GM10266 (cell line): Measurements from ENCODE around the gene SNRNP40.

Source experiments
- DNase-seq: peaks from one replicate; pipeline ENCODE4 v3.0.0; 2012; ENCODE audit errors: extremely low spot score
- CTCF ChIP-seq: IDR thresholded peaks from 2 replicates; pipeline ENCODE4 v1.5.1; 2012; ENCODE audit warnings: mild to moderate bottlenecking, low read depth; ENCODE audit not compliant: control insufficient read depth, insufficient read depth; ENCODE audit errors: missing control alignments

SNRNP40 gene

GRCh38 chr1:31234123-31234708 is 62.4 kb downstream of the SNRNP40 start:
- no peak for DNase-seq
- no peak for TF ChIP-seq CTCF

GRCh38 chr1:31232689-31233088 is 63.9 kb downstream of the SNRNP40 start:
- DNase-seq: no peak
- TF ChIP-seq CTCF: no peak

- no peak for DNase-seq
Observed at GRCh38 chr1:31231802-31232201, 64.8 kb downstream of the SNRNP40 start.

GRCh38 chr1:31230378-31230777 is 66.2 kb downstream of the SNRNP40 start:
- no peak for TF ChIP-seq CTCF
- no peak for DNase-seq

More at GRCh38 chr1:31231802-31232201, 64.8 kb downstream of the SNRNP40 start:
- TF ChIP-seq CTCF: no peak

- no peak for DNase-seq
- no peak for TF ChIP-seq CTCF
Observed at GRCh38 chr1:31228986-31229385, 67.6 kb downstream of the SNRNP40 start.

GRCh38 chr1:31227891-31228568 is 68.6 kb downstream of the SNRNP40 start:
- DNase-seq: no peak
- no peak for TF ChIP-seq CTCF

GRCh38 chr1:31224068-31224467 is 72.5 kb downstream of the SNRNP40 start:
- DNase-seq: no peak
- no peak for TF ChIP-seq CTCF
